Skeletal muscle cell (primary cell): ENCODE results near the gene STK24.

Experiments
- DNase-seq: peaks from one replicate; pipeline ENCODE4 v3.0.0-alpha.2; 2010; ENCODE audit warnings: low read depth
- H3K4me3 ChIP-seq: 2 replicates; pipeline ENCODE4 v1.5.1; 2011; ENCODE audit warnings: low read depth, mild to moderate bottlenecking, control low read depth, low read length, moderate library complexity

The STK24 gene

GRCh38 chr13:98462946-98463345, 114.0 kb downstream of the STK24 start:
- H3K4me3 ChIP-seq, result no peak overlapping the region
- no peak for DNase-seq

GRCh38 chr13:98462241-98462882, 114.5 kb downstream of the STK24 start:
- DNase-seq, result no peak
- no peak overlapping the region for H3K4me3 ChIP-seq

GRCh38 chr13:98461486-98462240, 115.2 kb downstream of the STK24 start:
- DNase-seq, result no peak
- no peak overlapping the region for H3K4me3 ChIP-seq

GRCh38 chr13:98460516-98460915, 116.4 kb downstream of the STK24 start:
- H3K4me3 ChIP-seq, result no peak overlapping the region
- DNase-seq, result no peak

- H3K4me3 ChIP-seq, result no peak overlapping the region
- DNase-seq, result no peak
Measured at GRCh38 chr13:98459721-98460370, 117.1 kb downstream of the STK24 start.

GRCh38 chr13:98459171-98459681, 117.7 kb downstream of the STK24 start:
- DNase-seq, result no peak
- no peak overlapping the region for H3K4me3 ChIP-seq

- no peak overlapping the region for H3K4me3 ChIP-seq
- no peak for DNase-seq
Measured at GRCh38 chr13:98458431-98458830, 118.5 kb downstream of the STK24 start.

GRCh38 chr13:98457053-98457452, 119.9 kb downstream of the STK24 start:
- no peak for DNase-seq
- no peak overlapping the region for H3K4me3 ChIP-seq

- no peak overlapping the region for H3K4me3 ChIP-seq
- no peak for DNase-seq
Measured at GRCh38 chr13:98456413-98456845, 120.5 kb downstream of the STK24 start.

- peak; percentile 76 for DNase-seq
- H3K4me3 ChIP-seq, result no peak overlapping the region
Measured at GRCh38 chr13:98454389-98454881, 122.5 kb downstream of the STK24 start.

- no peak for DNase-seq
- H3K4me3 ChIP-seq, result no peak overlapping the region
Measured at GRCh38 chr13:98452851-98453843, 123.8 kb downstream of the STK24 start.

GRCh38 chr13:98451676-98452470, 125.0 kb downstream of the STK24 start:
- peak; percentile 32 for DNase-seq
- H3K4me3 ChIP-seq, result no peak overlapping the region

GRCh38 chr13:98450539-98451111, 126.3 kb downstream of the STK24 start:
- no peak for DNase-seq
- H3K4me3 ChIP-seq, result no peak overlapping the region

- no peak for DNase-seq
- no peak overlapping the region for H3K4me3 ChIP-seq
Measured at GRCh38 chr13:98450026-98450425, 126.9 kb downstream of the STK24 start.

- DNase-seq, result no peak
- H3K4me3 ChIP-seq, result no peak overlapping the region
Measured at GRCh38 chr13:98449273-98449672, 127.6 kb downstream of the STK24 start.

GRCh38 chr13:98448642-98448928, 128.3 kb downstream of the STK24 start:
- DNase-seq, result no peak
- H3K4me3 ChIP-seq, result no peak overlapping the region

- DNase-seq, result no peak
- no peak overlapping the region for H3K4me3 ChIP-seq
Measured at GRCh38 chr13:98447881-98448641, 128.8 kb downstream of the STK24 start.

GRCh38 chr13:98447130-98447529, 129.8 kb downstream of the STK24 start:
- no peak for DNase-seq
- no peak overlapping the region for H3K4me3 ChIP-seq
